Hypothalamus (tissue), 51 donors: ENCODE measurements around the gene GPATCH2.
"Not testable (repeated sequence)": the region's sequence is repeated elsewhere in the genome, so short reads cannot be mapped to it uniquely, and the experiment has no call there.

Source experiments
- DNase-seq, 51 donors: peaks; one replicate each; lab custom pipeline; 2025; lab: John Stamatoyannopoulos, UW

GPATCH2 gene

DNA sequence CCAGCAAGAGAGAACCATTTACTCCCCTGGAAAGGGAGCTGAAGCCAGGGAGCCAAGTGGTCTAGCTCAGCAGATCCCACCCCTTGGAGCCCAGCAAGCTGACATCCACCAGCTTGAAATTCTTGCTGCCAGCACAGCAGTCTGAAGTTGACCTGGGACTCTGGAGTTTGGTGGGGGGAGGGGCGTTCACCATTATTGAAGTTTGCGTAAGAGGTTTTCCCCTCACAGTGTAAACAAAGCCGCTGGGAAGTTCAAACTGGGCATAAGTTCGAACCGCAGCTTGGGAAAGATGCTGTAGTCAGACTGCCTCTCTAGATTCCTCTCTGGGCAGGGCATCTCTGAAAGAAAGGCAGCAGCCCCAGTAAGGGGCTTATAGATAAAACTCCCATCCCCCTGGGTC is 251.1 kb downstream of the GPATCH2 start:
- DNase-seq = not testable (repeated sequence)

DNA sequence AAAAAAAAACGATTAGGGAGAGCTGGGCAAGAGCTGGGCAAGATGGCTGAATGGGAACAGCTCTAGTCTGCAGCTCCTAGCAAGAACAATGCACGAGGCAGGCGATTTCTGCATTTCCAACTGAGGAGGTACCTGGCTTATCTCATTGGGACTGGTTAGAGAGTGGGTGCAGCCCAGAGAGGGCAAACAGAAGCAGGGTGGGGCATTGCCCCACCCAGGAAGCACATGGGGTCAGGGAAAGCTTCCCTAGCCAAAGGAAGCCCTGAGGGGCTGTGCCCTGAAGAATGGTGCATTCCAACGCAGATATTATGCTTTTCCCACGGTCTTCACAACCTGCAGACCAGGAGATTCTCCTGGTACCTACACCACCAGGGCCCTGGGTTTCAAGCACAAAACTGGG is 251.6 kb downstream of the GPATCH2 start:
- no peak for DNase-seq
